Heart left ventricle (tissue), 16 donors: ENCODE data around the gene PDZD7. TPM values are rescaled to one million over a fixed set of nuclear protein-coding genes. Genes with fewer than 3 reads are reported as not detected.
A peak's percentile ranks its signal among the peaks of the same experiment; 100 is the strongest.

ENCODE experiments used
- ATAC-seq, 4 donors: fragments of 200-7000 bp; cut with Tn5 transposase; one replicate each; pipeline ENCODE4 v1.9.1; 2020 to 2022; ENCODE audit warnings: moderate library complexity in 4 of 4, mild to moderate bottlenecking in 3 of 4, moderate number of reproducible peaks in 1 of 4
- DNase-seq, 5 donors: peaks; one replicate each; pipeline ENCODE4 v3.0.0-alpha.2; 2020
- H3K27ac ChIP-seq, 12 donors: fragments of 200-600 bp; sonication (generic) in 4 of 12; one replicate each; pipeline versions ENCODE4 v1.5.0 to v1.8.0; 2016 to 2022; ENCODE audit warnings: mild to moderate bottlenecking in 2 of 12
- H3K27me3 ChIP-seq, 9 donors: fragments of 200-600 bp; sonication (generic) in 2 of 9; one replicate each; pipeline versions ENCODE4 v1.5.1 to v1.8.0; 2016 to 2022; ENCODE audit warnings: mild to moderate bottlenecking in 3 of 9
- H3K36me3 ChIP-seq, 9 donors: fragments of 200-600 bp; sonication (generic) in 2 of 9; one replicate each; pipeline versions ENCODE4 v1.5.0 to v1.8.0; 2018 to 2022; ENCODE audit warnings: mild to moderate bottlenecking in 2 of 9
- H3K4me1 ChIP-seq, 12 donors: fragments of 200-600 bp; sonication (generic) in 4 of 12; one replicate each; pipeline versions ENCODE4 v1.5.0 to v1.8.0; 2016 to 2022; ENCODE audit warnings: mild to moderate bottlenecking in 3 of 12
- H3K4me3 ChIP-seq, 12 donors: fragments of 200-600 bp; sonication (generic) in 4 of 12; one replicate each; pipeline versions ENCODE4 v1.5.0 to v1.8.0; 2017 to 2022; ENCODE audit warnings: mild to moderate bottlenecking in 9 of 12, moderate library complexity in 4 of 12
- H3K9me3 ChIP-seq, 12 donors: fragments of 200-600 bp; sonication (generic) in 4 of 12; one replicate each; pipeline versions ENCODE4 v1.5.0 to v1.8.0; 2016 to 2022; ENCODE audit warnings: mild to moderate bottlenecking in 1 of 12
- CTCF ChIP-seq, 12 donors: fragments of 200-600 bp; sonication (generic) in 4 of 12; IDR thresholded peaks; one replicate each; pipeline versions ENCODE4 v1.5.0 to v1.8.0; 2018 to 2022; ENCODE audit warnings: antibody characterized with exemption in 12 of 12, mild to moderate bottlenecking in 5 of 12
- POLR2A ChIP-seq, 2 donors: fragments of 450-650 bp; IDR thresholded peaks; one replicate each; pipeline ENCODE4 v1.6.1; 2017; ENCODE audit warnings: antibody characterized with exemption in 2 of 2, mild to moderate bottlenecking in 2 of 2, moderate library complexity in 2 of 2
- WGBS, 4 donors: extraction: QIAGEN DNeasy Blood & Tissue Kit in 2 of 4; methylation state at CpG; one replicate each; pipeline versions ENCODE4 v1.1.5 to v1.1.7; 2013 to 2018; 5-methylcytosine and 5-hydroxymethylcytosine counted together
- intact Hi-C, 10 donors: fragments of 100-400 bp; cut with DNase I; formaldehyde crosslinking; loops; one replicate each; pipeline versions ENCODE4 v1.11.1 to v1.14.2; 2022
- polyA plus RNA-seq, 2 donors: library from polyadenylated mRNA; stranded (reverse); fragments of 200-250 nt; gene quantifications; one replicate each; pipeline ENCODE4 v1.2.3, GENCODE V29; 2013
- total RNA-seq, 9 donors: library from RNA; depleted of rRNA in 2 of 9; stranded (reverse); fragments of >200 nt in 2 of 9; fragmentation: NEBNext Ultra II Directional in 3 of 9; extraction: Animal tissue kit (Norgen Biotek cat#: 25700) in 3 of 9; gene quantifications; one replicate each; pipeline versions ENCODE4 v1.1.0 to v1.2.4, GENCODE V29; 2016 to 2023
- donor health status: ischemic (EF 13 %, LVEDD 7.1; RV severe dilation, severe dysfunction).
- donor health status: healthy with polysubstance abuse.
- donor health status: DM: no; HTN: yes; CAD: no.
- donor health status: DM: no; HTN: no; CAD: no.
- donor health status: ischemic (EF 25% LVEDD 6.9; RV normal size, moderate dysfunction).
- donor health status: ischemic (EF 25% LVEDD 5.7; RV mildly dilated, moderate dysfunction).
- donor health status: healthy.
- donor health status: DM: yes; HTN: yes; CAD: no.
- donor health status: ischemic (EF 35%, LVEDD 5.7; RV mildly dilated, moderate dysfunction).
- donor health status: nonischemic (EF 11% LVEDD 7.7; RV severe dilation, severe dysfunction).
- donor health status: DM: yes; HTN: yes; CAD: no.
- donor health status: PGD.
- donor health status: ischemic (EF 29% LVEDD 5.4; RV normal size, mild dysfunction).
- donor health status: nonischemic (EF 23%, LVEDD 6.1; RV moderate dilation, normal function).

Gene PDZD7
- total and polyA plus RNA-seq, 11 donors: 0.09 to 0.97 (median 0.30) TPM; not detected in 1

- peak overlapping the region in 1 of 12 donors; percentile 84 for H3K27ac ChIP-seq
- peaks cover 0 to 56% (median 38%) of the 10 kb centered on the region in 9 donors for H3K36me3 ChIP-seq
- DNase-seq (no peak), ATAC-seq (no peak)
- intact Hi-C loops: loop anchor here in 2 of 10 donors (5.0 kb wide), 2 partner anchors 39 to 44 kb away; partner anchors contain the start of genes PDZD7 (in 1 of the 2) and SFXN3 (in 1 of the 2)
- H3K9me3 ChIP-seq: no peaks in the 10 kb centered on the region
- peaks cover 0 to 31% (median 23%) of the 10 kb centered on the region in 12 donors for H3K4me1 ChIP-seq
- no peak for TF ChIP-seq POLR2A (IDR thresholded peaks at IDR 0.05)
- no peak for TF ChIP-seq CTCF (IDR thresholded peaks at IDR 0.05)
- H3K27me3 ChIP-seq: no peaks in the 10 kb centered on the region
- 60 to 66% (median 62%) methylated on average over 7 to 10 of the region's 10 CpGs for WGBS, 4 donors
- H3K4me3 ChIP-seq: peak overlapping the region; percentile 69 to 97 (median 87)
Observed at GRCh38 chr10:100988166-100988565, 42.8 kb downstream of the PDZD7 start.

GRCh38 chr10:100987685-100988049, 43.3 kb downstream of the PDZD7 start:
- H3K36me3 ChIP-seq: peaks cover 0 to 56% (median 38%) of the 10 kb centered on the region in 9 donors
- TF ChIP-seq POLR2A (IDR thresholded peaks at IDR 0.05) (no peak), CTCF (IDR thresholded peaks at IDR 0.05) (no peak)
- peaks cover 0 to 31% (median 23%) of the 10 kb centered on the region in 12 donors for H3K4me1 ChIP-seq
- peak overlapping the region in 11 of 12 donors; percentile 77 to 89 (median 83) for H3K27ac ChIP-seq
- peak overlapping the region; percentile 69 to 97 (median 87) for H3K4me3 ChIP-seq
- DNase-seq: no peak
- intact Hi-C loops: loop anchor here in 2 of 10 donors (5.0 kb wide), 2 partner anchors 40 to 45 kb away; partner anchors contain the start of genes PDZD7 (in 1 of the 2) and SFXN3 (in 1 of the 2)
- WGBS, 4 donors: 1 to 2% (median 2%) methylated on average over 15 of the region's 15 CpGs
- H3K27me3 ChIP-seq: no peaks in the 10 kb centered on the region
- ATAC-seq: no peak
- H3K9me3 ChIP-seq: no peaks in the 10 kb centered on the region

DNA sequence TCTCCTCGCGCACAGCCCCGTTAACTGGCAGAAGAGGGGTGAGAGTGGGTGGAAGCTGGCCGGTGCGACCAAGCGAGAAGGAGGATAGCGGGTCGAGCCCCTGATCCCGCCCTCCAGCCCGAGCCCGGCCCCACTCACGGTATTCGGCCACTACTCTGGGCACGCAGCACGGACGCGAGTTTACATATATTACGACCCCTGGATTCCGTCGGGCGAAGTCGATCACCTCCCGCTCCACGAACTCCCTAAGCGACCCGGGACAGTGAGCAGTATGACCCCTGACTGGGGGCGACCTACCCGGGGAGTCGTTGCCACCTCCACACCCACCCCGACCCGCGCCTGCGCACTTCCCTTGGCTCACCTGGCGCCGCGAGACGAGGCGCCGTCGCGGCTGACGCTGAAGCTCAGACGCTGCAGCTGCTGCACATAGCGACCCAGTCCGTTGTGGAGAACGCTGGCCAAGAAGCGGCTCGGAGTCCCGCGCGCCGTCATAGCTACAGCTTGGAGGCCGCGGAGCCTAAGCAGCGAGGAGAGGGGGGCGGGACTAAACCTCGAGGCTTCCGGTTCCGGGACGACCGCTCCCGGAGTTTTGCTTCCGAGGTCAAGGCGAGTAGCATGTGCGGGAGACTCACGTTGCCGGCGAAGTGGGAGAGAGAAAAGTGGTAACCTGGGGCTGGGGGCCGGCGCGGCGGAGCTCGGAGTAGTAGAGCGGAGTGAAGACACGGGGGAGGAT, 43.8 kb downstream of the PDZD7 start, which contains the start of the genes MRPL43 and TWNK:
MRPL43 (minus strand) TSS at position 546 of the 733 bp plus-strand sequence; CDS start at position 492, 54 bp downstream.
TWNK (plus strand) TSS at position 592 of the 733 bp plus-strand sequence. CDS start 668 bp downstream, outside the sequence.
- Histone ChIP-seq H3K4me1 (peaks cover 0 to 31% (median 23%) of the 10 kb centered on the region in 12 donors), H3K9me3 (no peaks in the 10 kb centered on the region), H3K27ac (peak within 1 kb of the TSS; percentile 44 to 89 (median 82)), H3K27me3 (no peaks in the 10 kb centered on the region), H3K4me3 (peak within 1 kb of the TSS; percentile 69 to 97 (median 87)), H3K36me3 (peaks cover 0 to 60% (median 42%) of the 10 kb centered on the region in 9 donors)
- peak; percentile 80 to 90 (median 88) for DNase-seq
- intact Hi-C loops: loop anchor here in 2 of 10 donors (5.0 kb wide), 2 partner anchors 40 to 45 kb away; partner anchors contain the start of genes PDZD7 (in 1 of the 2) and SFXN3 (in 1 of the 2)
- peak; percentile 83 to 93 (median 91) for ATAC-seq
- TF ChIP-seq CTCF (IDR thresholded peaks at IDR 0.05): no peak
- TF ChIP-seq POLR2A (IDR thresholded peaks at IDR 0.05): peak in 1 of 2 donors; percentile 23
- 1 to 2% (median 1%) methylated on average over 45 to 75 of the region's 75 CpGs for WGBS, 4 donors

- Histone ChIP-seq H3K27ac (peak overlapping the region in 9 of 12 donors; percentile 44 to 89 (median 83)), H3K4me3 (peak overlapping the region; percentile 69 to 97 (median 87)), H3K36me3 (peaks cover 0 to 64% (median 43%) of the 10 kb centered on the region in 9 donors), H3K27me3 (no peaks in the 10 kb centered on the region), H3K4me1 (peaks cover 0 to 31% (median 23%) of the 10 kb centered on the region in 12 donors), H3K9me3 (no peaks in the 10 kb centered on the region)
- ATAC-seq (peak in 1 of 4 donors; percentile 2), DNase-seq (no peak)
- intact Hi-C loops: loop anchor here in 2 of 10 donors (5.0 kb wide), 2 partner anchors 41 to 46 kb away; partner anchors contain the start of genes PDZD7 (in 1 of the 2) and SFXN3 (in 1 of the 2)
- TF ChIP-seq CTCF (IDR thresholded peaks at IDR 0.05): no peak
- TF ChIP-seq POLR2A (IDR thresholded peaks at IDR 0.05): no peak
- 13 to 21% (median 19%) methylated on average over 17 of the region's 17 CpGs for WGBS, 4 donors
Observed at GRCh38 chr10:100986623-100986951, 44.3 kb downstream of the PDZD7 start.
